K562 (cell line): ENCODE measurements around the gene DNAJB12. TPM values are rescaled to one million over a fixed set of nuclear protein-coding genes. Genes with fewer than 3 reads are reported as not detected.

Experiments
- ARID1B ChIP-seq: fragments of 450-650 bp; IDR thresholded peaks from 2 replicates; pipeline ENCODE4 v1.6.1; 2016; ENCODE audit warnings: antibody characterized with exemption, mild to moderate bottlenecking, inconsistent platforms
- ATF1 ChIP-seq, 2 experiments: fragments of 450-650 bp in 1 of 2; IDR thresholded peaks; 2 replicates each; pipeline ENCODE4 v1.6.1; 2016; ENCODE audit warnings: missing compliant biosample characterization in 1 of 2, missing genetic modification characterization in 1 of 2
- ATF6 ChIP-seq: sonication (generic); formaldehyde crosslinking; IDR thresholded peaks from 2 replicates; pipeline ENCODE4 v1.4.0; 2020; ENCODE audit warnings: mild to moderate bottlenecking, missing genetic modification reagents
- CC2D1A ChIP-seq: fragments of 450-650 bp; IDR thresholded peaks from 2 replicates; pipeline ENCODE4 v1.6.1; 2017; ENCODE audit warnings: mild to moderate bottlenecking
- CREB5 ChIP-seq: fragments of 250-450 bp; sonication (Bioruptor Pico); IDR thresholded peaks from 2 replicates; pipeline ENCODE4 v1.5.0; 2020; ENCODE audit warnings: mild to moderate bottlenecking
- CTCF ChIP-seq, 3 experiments: IDR thresholded peaks in 2 of 3; conservative IDR thresholded peaks in 1 of 3; 2 replicates each; pipeline ENCODE4 v1.5.1; 2011 to 2012; ENCODE audit warnings: low read length in 3 of 3, mild to moderate bottlenecking in 3 of 3, control low read depth in 2 of 3, improper control_type of control experiment in 1 of 3, inconsistent platforms in 1 of 3, low read depth in 1 of 3, mixed read lengths in 1 of 3, moderate library complexity in 1 of 3; ENCODE audit not compliant: insufficient read depth in 2 of 3
- DPF2 ChIP-seq: fragments of 450-650 bp; IDR thresholded peaks from 2 replicates; pipeline ENCODE4 v1.6.1; 2016
- FOXP1 ChIP-seq: sonication (generic); formaldehyde crosslinking; IDR thresholded peaks from 2 replicates; pipeline ENCODE4 v1.8.0; 2022; ENCODE audit warnings: mild to moderate bottlenecking, missing genetic modification reagents
- GABPA ChIP-seq: fragments of 200-800 bp; sonication (Bioruptor generic); conservative IDR thresholded peaks from 2 replicates; pipeline ENCODE4 v1.6.1; 2016; ENCODE audit warnings: low read depth, missing genetic modification characterization, missing compliant biosample characterization
- HES1 ChIP-seq: fragments of 450-650 bp; IDR thresholded peaks from 2 replicates; pipeline ENCODE4 v1.6.1; 2016; ENCODE audit warnings: low read depth, mild to moderate bottlenecking, moderate library complexity
- KLF1 ChIP-seq: fragments of 450-650 bp; IDR thresholded peaks from 2 replicates; pipeline ENCODE4 v1.6.1; 2016; ENCODE audit warnings: missing genetic modification characterization, missing compliant biosample characterization
- LARP7 ChIP-seq: fragments of 450-650 bp; IDR thresholded peaks from 2 replicates; pipeline ENCODE4 v1.6.1; 2016
- NCOA1 ChIP-seq: fragments of 450-650 bp; IDR thresholded peaks from 2 replicates; pipeline ENCODE4 v1.6.1; 2016; ENCODE audit warnings: low read depth
- PTTG1 ChIP-seq: fragments of 450-650 bp; IDR thresholded peaks from 2 replicates; pipeline ENCODE4 v1.6.1; 2016; ENCODE audit warnings: low read depth, mild to moderate bottlenecking, missing genetic modification characterization, missing compliant biosample characterization
- SAFB ChIP-seq: fragments of 200-400 bp; formaldehyde crosslinking; IDR thresholded peaks from 2 replicates; pipeline ENCODE4 v1.6.1; 2017; ENCODE audit warnings: low read depth, low read length, borderline replicate concordance
- SAFB2 ChIP-seq: fragments of 200-400 bp; formaldehyde crosslinking; IDR thresholded peaks from 2 replicates; pipeline ENCODE4 v1.6.1; 2018; ENCODE audit warnings: borderline replicate concordance, low read length, low read depth, moderate library complexity; ENCODE audit not compliant: severe bottlenecking
- TBP ChIP-seq: optimal IDR thresholded peaks from 2 replicates; pipeline ENCODE3; 2011; ENCODE audit warnings: low read depth, low read length, improper control_type of control experiment
- TSC22D4 ChIP-seq: fragments of 450-650 bp; IDR thresholded peaks from 2 replicates; pipeline ENCODE4 v1.6.1; 2016; ENCODE audit warnings: missing genetic modification characterization, missing biosample characterization, control low read depth
- ZC3H11A ChIP-seq: IDR thresholded peaks from 2 replicates; pipeline ENCODE4 v1.6.1; 2012; ENCODE audit warnings: low read depth, low read length, improper control_type of control experiment
- ZNF23 ChIP-seq: fragments of 250-450 bp; sonication (Bioruptor Pico); IDR thresholded peaks from 2 replicates; pipeline ENCODE4 v1.4.0; 2020; ENCODE audit warnings: mild to moderate bottlenecking
- ZNF507 ChIP-seq: conservative IDR thresholded peaks from 2 replicates; pipeline ENCODE4 v1.6.1; 2017; ENCODE audit warnings: missing genetic modification characterization, missing compliant biosample characterization
- polyA plus RNA-seq, 8 experiments: library from polyadenylated mRNA; depleted of rRNA in 4 of 8; stranded (reverse) in 5 of 8; unstranded in 3 of 8; fragments of >200 nt; fragmentation: Nextera tagmentation in 2 of 8; fragmentation: Illumina TruSeq in 1 of 8; extraction: Ambion mirVana in 2 of 8; extraction: Trizol in 1 of 8; gene quantifications; 2 replicates each; pipeline versions ENCODE4 v1.2.1 to v1.2.3, GENCODE V29; 2011 to 2014; ENCODE audit warnings: inconsistent platforms in 1 of 8, missing spikeins in 1 of 8
- total RNA-seq, 7 experiments: library from RNA; depleted of rRNA in 6 of 7; stranded (reverse); fragments of >200 nt in 6 of 7; fragmentation: Illumina TruSeq in 2 of 7; extraction: Trizol in 2 of 7; gene quantifications; 2 replicates each; pipeline versions ENCODE4 v1.2.1 to v1.2.3, GENCODE V29; 2011 to 2021; ENCODE audit warnings: low replicate concordance in 1 of 7

The DNAJB12 gene
- total and polyA plus RNA-seq, 9 of the 15 experiments (the other 6 are each of a cell fraction or from before 2014, with no cell fraction given): 3.5 to 31.5 (median 20.3) TPM

- peak; percentile 88 for TF ChIP-seq TBP
- no peak for TF ChIP-seq SAFB2
- TF ChIP-seq ARID1B: peak; percentile 67
- no peak for TF ChIP-seq SAFB
- no peak for TF ChIP-seq FOXP1 (CRISPR knock-in tag)
- TF ChIP-seq TSC22D4 (tag): no peak
- TF ChIP-seq ATF1 (CRISPR knock-in tag; IDR thresholded peaks at IDR 0.05): peak; percentile 89
- TF ChIP-seq ATF1 (tag; IDR thresholded peaks at IDR 0.05): peak; percentile 100
- no peak for TF ChIP-seq ZNF23
- TF ChIP-seq HES1: no peak
- TF ChIP-seq ATF6 (CRISPR knock-in tag): no peak
- TF ChIP-seq CREB5 (CRISPR knock-in tag): no peak
- peak; percentile 60; the same call in 1 of the 2 replicates for TF ChIP-seq CC2D1A
- TF ChIP-seq NCOA1: peak; percentile 97
- peak; percentile 62; the same call in 1 of the 2 replicates for TF ChIP-seq DPF2
- peak; percentile 86; the same call in 1 of the 2 replicates for TF ChIP-seq ZC3H11A
- TF ChIP-seq PTTG1 (tag): no peak
- TF ChIP-seq CTCF (IDR thresholded peaks at IDR 0.05 in 2 of 3, conservative IDR thresholded peaks at IDR 0.05 in 1 of 3; ENCODE audit: insufficient read depth in 2 of 3, low read depth in 1 of 3, low read length in 3 of 3): peak in 1 of 3 experiments; percentile 30; a peak in 2 of 6 replicates
- TF ChIP-seq GABPA: peak; percentile 95
- peak; percentile 84 for TF ChIP-seq LARP7
- peak; percentile 92 for TF ChIP-seq KLF1 (tag)
- no peak for TF ChIP-seq ZNF507
These were observed at the start of gene DNAJB12 (continued) for GRCh38 chr10:72354356-72355213.
